Kidney (tissue), 14 donors: ENCODE measurements around the gene APOL3. TPM values are rescaled to one million over a fixed set of nuclear protein-coding genes. Genes with fewer than 3 reads are reported as not detected.

ENCODE experiments used
- DNase-seq, 5 donors: peaks; one replicate each; pipeline ENCODE4 v3.0.0-alpha.2; 2013 to 2020
- FAIRE-seq: peaks from 2 replicates; lab custom pipeline; 2012; peaks lifted over from hg19 to GRCh38; lab: Jason Lieb, UNC
- H3K27ac ChIP-seq, 2 donors: one replicate each; pipeline ENCODE4 v1.7.0; 2013; ENCODE audit warnings: low read depth in 2 of 2, low read length in 2 of 2, inconsistent platforms in 1 of 2
- H3K27me3 ChIP-seq: one replicate; pipeline ENCODE4 v1.7.1; 2013; ENCODE audit warnings: low read length, inconsistent platforms; ENCODE audit not compliant: control insufficient read depth, insufficient read depth
- H3K36me3 ChIP-seq, 3 donors: one replicate each; pipeline versions ENCODE4 v1.7.0 to v1.7.1; 2013; ENCODE audit warnings: low read length in 3 of 3, control low read depth in 1 of 3, inconsistent platforms in 1 of 3; ENCODE audit not compliant: insufficient read depth in 3 of 3, control insufficient read depth in 2 of 3
- H3K4me1 ChIP-seq, 3 donors: one replicate each; pipeline versions ENCODE4 v1.7.0 to v1.7.1; 2013; ENCODE audit warnings: low read length in 3 of 3, inconsistent platforms in 1 of 3, low read depth in 1 of 3; ENCODE audit not compliant: control insufficient read depth in 2 of 3, insufficient read depth in 2 of 3
- H3K4me3 ChIP-seq, 3 donors: one replicate each; pipeline versions ENCODE4 v1.7.0 to v1.8.1; 2013; ENCODE audit warnings: low read length in 3 of 3, control low read depth in 1 of 3, inconsistent platforms in 1 of 3
- H3K9ac ChIP-seq, 3 donors: one replicate each; pipeline versions ENCODE4 v1.7.0 to v1.7.1; 2013; ENCODE audit warnings: low read length in 3 of 3, control low read depth in 1 of 3, inconsistent platforms in 1 of 3
- H3K9me3 ChIP-seq, 3 donors: one replicate each; pipeline versions ENCODE4 v1.7.0 to v1.7.1; 2013; ENCODE audit warnings: low read length in 3 of 3, control low read depth in 1 of 3, inconsistent platforms in 1 of 3; ENCODE audit not compliant: control insufficient read depth in 2 of 3, insufficient read depth in 1 of 3
- intact Hi-C: fragments of 100-400 bp; cut with DNase I; formaldehyde crosslinking; loops from one replicate; pipeline ENCODE4 v1.11.1; 2022
- polyA plus RNA-seq: library from polyadenylated mRNA; stranded (reverse); fragments of 350-450 nt; fragmentation: Illumina TruSeq; extraction: RNeasy Lipid Tissue Mini Kit (QIAGEN cat#74804); gene quantifications from one replicate; pipeline ENCODE4 v1.2.3, GENCODE V29; 2014; ENCODE audit warnings: low read depth, low replicate concordance; ENCODE audit not compliant: insufficient read depth
- total RNA-seq: library from RNA; stranded (reverse); fragmentation: NEBNext Ultra II Directional; extraction: Animal tissue kit (Norgen Biotek cat#: 25700); gene quantifications from one replicate; pipeline ENCODE4 v1.2.1, GENCODE V29; 2021
- TF ChIP-seq, protein P1 (sequence below): IDR thresholded peaks from 3 replicates; pipeline ENCODE4 v1.5.1; 2012; ENCODE audit warnings: mild to moderate bottlenecking, moderate library complexity, borderline replicate concordance; ENCODE audit not compliant: insufficient read depth; ENCODE audit errors: extremely low read depth
- donor health status: control.
- donor health status: control.
- donor health status: control.
- donor health status: control.
- donor health status: control.
- donor health status: DM: yes; HTN: yes; CAD: no.
- donor health status: Normal renal cell carcinoma (clear cell type).

The APOL3 gene
- total and polyA plus RNA-seq, 2 donors from 2014 or later, result 25.1 to 43.7 TPM

DNA sequence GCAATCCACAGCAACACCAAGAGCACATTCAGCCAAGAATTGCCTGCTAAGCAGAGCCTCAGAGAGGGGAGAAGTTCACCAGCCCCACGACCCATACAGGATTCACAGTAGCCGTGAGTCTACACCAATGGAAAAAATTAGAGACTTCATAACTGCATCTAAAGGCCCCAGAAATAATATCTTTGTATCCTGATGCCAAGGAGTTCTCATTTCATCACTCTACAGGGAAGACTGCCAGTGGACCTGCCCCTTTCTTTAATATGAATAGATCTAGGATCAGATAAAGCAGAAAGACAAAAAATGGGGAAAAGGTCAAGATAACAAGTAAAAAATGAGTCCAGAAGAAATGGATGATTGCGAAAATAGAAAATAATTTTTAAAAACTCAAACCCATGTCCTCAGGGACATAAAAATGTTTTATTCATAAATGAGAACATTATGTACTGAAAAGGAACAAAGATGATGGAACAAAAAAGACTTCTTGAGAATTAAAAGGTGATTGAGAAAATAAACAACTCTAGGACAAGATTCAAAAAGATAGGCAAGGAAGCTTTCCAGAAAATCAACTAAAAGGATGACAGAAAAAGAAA is 9.5 kb downstream of the APOL3 start:
- DNase-seq, result no peak
- Histone ChIP-seq H3K27me3 (no peaks in the 10 kb centered on the region), H3K9me3 (no peaks in the 10 kb centered on the region), H3K36me3 (no peaks in the 10 kb centered on the region), H3K27ac (peak overlapping the region in 1 of 2 donors; percentile 52), H3K4me3 (no peak overlapping the region), H3K9ac (no peak overlapping the region), H3K4me1 (peaks cover 0 to 36% (median 15%) of the 10 kb centered on the region in 3 donors)
- intact Hi-C loops, result no loop called here
- no peak for FAIRE-seq
- TF ChIP-seq, protein P1, sequence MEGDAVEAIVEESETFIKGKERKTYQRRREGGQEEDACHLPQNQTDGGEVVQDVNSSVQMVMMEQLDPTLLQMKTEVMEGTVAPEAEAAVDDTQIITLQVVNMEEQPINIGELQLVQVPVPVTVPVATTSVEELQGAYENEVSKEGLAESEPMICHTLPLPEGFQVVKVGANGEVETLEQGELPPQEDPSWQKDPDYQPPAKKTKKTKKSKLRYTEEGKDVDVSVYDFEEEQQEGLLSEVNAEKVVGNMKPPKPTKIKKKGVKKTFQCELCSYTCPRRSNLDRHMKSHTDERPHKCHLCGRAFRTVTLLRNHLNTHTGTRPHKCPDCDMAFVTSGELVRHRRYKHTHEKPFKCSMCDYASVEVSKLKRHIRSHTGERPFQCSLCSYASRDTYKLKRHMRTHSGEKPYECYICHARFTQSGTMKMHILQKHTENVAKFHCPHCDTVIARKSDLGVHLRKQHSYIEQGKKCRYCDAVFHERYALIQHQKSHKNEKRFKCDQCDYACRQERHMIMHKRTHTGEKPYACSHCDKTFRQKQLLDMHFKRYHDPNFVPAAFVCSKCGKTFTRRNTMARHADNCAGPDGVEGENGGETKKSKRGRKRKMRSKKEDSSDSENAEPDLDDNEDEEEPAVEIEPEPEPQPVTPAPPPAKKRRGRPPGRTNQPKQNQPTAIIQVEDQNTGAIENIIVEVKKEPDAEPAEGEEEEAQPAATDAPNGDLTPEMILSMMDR, result no peak

DNA sequence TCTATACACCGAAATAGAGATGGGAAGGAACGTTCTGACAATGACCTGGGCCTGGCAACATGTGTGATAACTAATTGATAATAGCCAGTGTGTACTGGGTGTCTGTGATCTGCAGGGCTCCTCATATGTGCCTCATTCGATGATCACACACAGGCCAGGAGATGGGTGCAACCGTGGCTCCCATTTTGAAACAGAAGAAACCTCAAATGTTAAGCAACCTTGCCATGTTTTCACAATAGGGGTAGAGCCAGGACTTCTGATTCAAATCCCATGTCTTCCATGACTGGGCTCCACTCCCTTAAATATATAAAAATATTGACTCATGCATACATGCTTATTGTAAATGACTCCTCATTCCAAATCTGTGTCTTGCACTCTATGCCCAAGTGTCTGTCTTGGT is 11.1 kb downstream of the APOL3 start:
- Histone ChIP-seq H3K4me1 (peaks cover 0 to 27% (median 11%) of the 10 kb centered on the region in 3 donors), H3K27ac (no peak overlapping the region), H3K36me3 (no peaks in the 10 kb centered on the region), H3K4me3 (no peak overlapping the region), H3K9ac (no peak overlapping the region), H3K27me3 (no peaks in the 10 kb centered on the region), H3K9me3 (no peaks in the 10 kb centered on the region)
- DNase-seq (no peak), FAIRE-seq (no peak)
- intact Hi-C loops, result no loop called here
- TF ChIP-seq, protein P1, result no peak

DNA sequence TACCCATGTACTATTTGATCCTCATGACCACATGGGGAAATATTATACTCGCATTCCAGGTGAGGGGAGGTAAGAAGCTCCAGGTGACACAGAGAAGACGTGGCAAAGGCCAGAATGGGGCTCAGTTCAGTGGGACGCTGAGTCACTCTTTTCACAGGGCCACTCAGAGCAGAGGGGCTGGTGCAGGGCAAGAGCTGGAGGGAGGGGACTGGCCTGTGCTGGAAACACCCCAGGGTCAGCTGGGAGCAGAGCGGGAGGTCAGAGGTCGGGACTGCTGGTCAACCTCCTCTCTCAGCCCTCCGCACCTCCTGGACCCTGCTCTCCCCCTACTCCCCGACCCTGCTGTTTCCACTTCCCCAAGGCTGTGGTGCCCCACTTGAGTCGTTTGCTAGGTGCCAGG is 12.1 kb downstream of the APOL3 start:
- H3K4me1 ChIP-seq, result peaks cover 0 to 23% (median under 1%) of the 10 kb centered on the region in 3 donors
- no peaks in the 10 kb centered on the region for H3K9me3 ChIP-seq
- DNase-seq (peak in 1 of 5 donors; percentile 42), FAIRE-seq (no peak)
- H3K27ac ChIP-seq, result no peak overlapping the region
- H3K4me3 ChIP-seq, result no peak overlapping the region
- intact Hi-C loops, result no loop called here
- no peaks in the 10 kb centered on the region for H3K27me3 ChIP-seq
- no peak overlapping the region for H3K9ac ChIP-seq
- TF ChIP-seq, protein P1, result no peak
- H3K36me3 ChIP-seq, result no peaks in the 10 kb centered on the region
